Right atrium auricular region (tissue), 2 donors: ENCODE measurements around the gene FOXO3. TPM values are rescaled to one million over a fixed set of nuclear protein-coding genes. Genes with fewer than 3 reads are reported as not detected.

Experiments
- DNase-seq: peaks from one replicate; pipeline ENCODE4 v3.0.0-alpha.2; 2019; ENCODE audit warnings: low spot score
- H3K27ac ChIP-seq, 2 donors: fragments of 200-600 bp; sonication (generic); 1 replicate in 1 of 2; 2 replicates in 1 of 2; pipeline ENCODE4 v1.5.1; 2016 to 2019
- H3K27me3 ChIP-seq, 2 donors: fragments of 200-600 bp; sonication (generic); one replicate each; pipeline versions ENCODE4 v1.5.1 to v1.6.0; 2017 to 2019
- H3K36me3 ChIP-seq: fragments of 200-600 bp; sonication (generic); one replicate; pipeline ENCODE4 v1.5.1; 2016
- H3K4me1 ChIP-seq, 2 donors: fragments of 200-600 bp; sonication (generic); one replicate each; pipeline versions ENCODE4 v1.5.1 to v1.6.0; 2017 to 2019
- H3K4me3 ChIP-seq, 2 donors: fragments of 200-600 bp; sonication (generic); 1 replicate in 1 of 2; 2 replicates in 1 of 2; pipeline ENCODE4 v1.5.1; 2017 to 2019; ENCODE audit warnings: mild to moderate bottlenecking in 1 of 2, moderate library complexity in 1 of 2
- H3K9me3 ChIP-seq, 2 donors: fragments of 200-600 bp; sonication (generic); one replicate each; pipeline ENCODE4 v1.5.1; 2019
- total RNA-seq, 2 donors: library from RNA; depleted of rRNA; stranded (reverse); fragments of >200 nt; gene quantifications; one replicate each; pipeline ENCODE4 v1.1.0, GENCODE V29; 2016
- TF ChIP-seq, protein P1 (sequence below), 2 donors: fragments of 200-600 bp; sonication (generic); IDR thresholded peaks; one replicate each; pipeline ENCODE4 v1.5.1; 2019; ENCODE audit warnings: antibody characterized with exemption in 2 of 2

The FOXO3 gene
- total RNA-seq, 2 donors from 2014 or later, result 54.5 to 60.9 TPM

DNA sequence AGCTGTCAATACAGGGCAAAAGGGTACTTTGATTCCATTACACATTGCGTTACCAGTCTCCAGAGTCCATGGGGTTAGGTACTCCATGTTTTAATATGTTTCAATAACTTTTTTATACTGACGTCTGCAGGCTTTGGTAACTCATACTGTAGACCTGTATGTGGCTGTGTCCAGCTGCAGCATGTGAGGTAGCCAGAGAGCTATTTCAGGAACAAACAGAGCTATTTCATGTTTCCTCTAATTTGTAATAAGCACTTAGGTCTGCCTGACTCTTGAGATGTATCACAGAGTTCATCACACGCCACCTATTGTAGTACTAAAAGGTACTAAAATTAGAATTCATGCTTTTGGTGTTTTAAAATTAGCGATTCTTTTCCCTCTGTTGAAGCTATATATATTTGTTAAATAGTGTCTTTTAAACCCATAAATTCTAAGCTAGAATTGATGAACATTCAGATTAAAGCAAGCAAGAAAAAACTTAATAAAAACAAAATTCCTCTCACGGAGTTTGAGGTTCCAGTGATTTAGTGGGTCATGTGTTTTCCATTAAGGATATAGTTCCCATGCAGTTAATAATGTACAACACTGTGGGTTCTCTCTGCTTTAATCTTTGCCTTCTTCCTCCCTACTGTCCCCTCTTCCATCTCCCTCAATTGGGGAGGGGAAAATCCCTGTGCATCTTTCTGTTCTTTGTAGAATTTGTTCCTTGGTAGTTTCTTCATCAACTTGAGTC, 37.0 kb downstream of the FOXO3 start:
- Histone ChIP-seq H3K4me1 (peaks cover 0 to 77% of the 10 kb centered on the region in 2 donors), H3K27ac (peak overlapping the region; percentile 47 to 57), H3K4me3 (no peak overlapping the region), H3K36me3 (no peaks in the 10 kb centered on the region), H3K9me3 (no peaks in the 10 kb centered on the region), H3K27me3 (no peaks in the 10 kb centered on the region)
- TF ChIP-seq, protein P1, sequence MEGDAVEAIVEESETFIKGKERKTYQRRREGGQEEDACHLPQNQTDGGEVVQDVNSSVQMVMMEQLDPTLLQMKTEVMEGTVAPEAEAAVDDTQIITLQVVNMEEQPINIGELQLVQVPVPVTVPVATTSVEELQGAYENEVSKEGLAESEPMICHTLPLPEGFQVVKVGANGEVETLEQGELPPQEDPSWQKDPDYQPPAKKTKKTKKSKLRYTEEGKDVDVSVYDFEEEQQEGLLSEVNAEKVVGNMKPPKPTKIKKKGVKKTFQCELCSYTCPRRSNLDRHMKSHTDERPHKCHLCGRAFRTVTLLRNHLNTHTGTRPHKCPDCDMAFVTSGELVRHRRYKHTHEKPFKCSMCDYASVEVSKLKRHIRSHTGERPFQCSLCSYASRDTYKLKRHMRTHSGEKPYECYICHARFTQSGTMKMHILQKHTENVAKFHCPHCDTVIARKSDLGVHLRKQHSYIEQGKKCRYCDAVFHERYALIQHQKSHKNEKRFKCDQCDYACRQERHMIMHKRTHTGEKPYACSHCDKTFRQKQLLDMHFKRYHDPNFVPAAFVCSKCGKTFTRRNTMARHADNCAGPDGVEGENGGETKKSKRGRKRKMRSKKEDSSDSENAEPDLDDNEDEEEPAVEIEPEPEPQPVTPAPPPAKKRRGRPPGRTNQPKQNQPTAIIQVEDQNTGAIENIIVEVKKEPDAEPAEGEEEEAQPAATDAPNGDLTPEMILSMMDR (IDR thresholded peaks at IDR 0.05), result no peak
- DNase-seq, result no peak

DNA sequence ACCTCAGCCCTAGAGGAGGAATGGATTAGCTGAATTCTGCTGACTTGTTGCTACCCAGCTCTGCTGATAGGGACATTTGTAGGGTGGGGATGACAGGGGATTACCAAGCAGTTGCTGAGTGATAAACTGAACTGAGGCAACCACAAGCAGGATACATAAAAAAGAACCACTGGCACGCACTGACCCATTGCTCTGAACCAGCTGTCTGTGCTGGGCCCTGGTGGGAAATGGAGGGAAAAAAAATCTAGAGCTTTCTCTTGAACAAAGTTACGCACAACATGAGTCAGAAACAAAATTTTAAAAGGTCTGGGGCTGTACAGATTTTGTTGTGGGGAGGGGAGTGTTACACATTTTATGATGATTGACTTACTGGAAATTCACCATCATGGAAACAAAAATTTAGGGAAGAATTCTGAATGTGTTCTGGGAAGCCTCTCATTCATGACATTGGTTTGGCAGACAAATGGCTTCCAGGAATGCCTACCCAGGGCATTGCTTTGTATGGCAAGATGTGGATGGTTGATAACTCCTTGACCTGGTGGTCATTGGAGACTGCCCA, 37.7 kb downstream of the FOXO3 start:
- Histone ChIP-seq H3K9me3 (no peaks in the 10 kb centered on the region), H3K27ac (peak overlapping the region; percentile 47 to 57), H3K27me3 (no peaks in the 10 kb centered on the region), H3K36me3 (no peaks in the 10 kb centered on the region), H3K4me1 (peaks cover 0 to 71% of the 10 kb centered on the region in 2 donors), H3K4me3 (no peak overlapping the region)
- no peak for DNase-seq
- TF ChIP-seq, protein P1 (IDR thresholded peaks at IDR 0.05), result no peak

DNA sequence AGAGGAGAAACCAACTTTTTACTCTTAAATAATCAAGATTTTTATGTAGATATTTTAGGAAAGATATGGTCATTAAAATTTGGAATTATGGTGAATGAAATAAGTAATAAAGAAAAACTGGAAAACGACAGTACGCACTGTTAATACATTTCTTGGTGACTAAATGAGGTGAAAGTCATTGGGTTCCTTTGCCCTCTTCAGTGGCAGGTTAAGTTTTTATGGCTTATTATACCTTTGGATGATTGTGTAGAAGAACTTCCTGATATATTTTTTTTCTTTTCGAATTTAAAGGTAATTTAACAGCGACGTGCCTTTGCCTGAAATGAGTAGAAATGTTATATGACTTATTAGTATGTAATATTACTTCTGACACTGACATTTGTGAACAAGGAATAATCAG, 43.4 kb downstream of the FOXO3 start:
- no peak overlapping the region for H3K4me3 ChIP-seq
- no peaks in the 10 kb centered on the region for H3K27me3 ChIP-seq
- H3K27ac ChIP-seq, result peak overlapping the region in 1 of 2 donors; percentile 11
- no peaks in the 10 kb centered on the region for H3K9me3 ChIP-seq
- no peak for DNase-seq
- peaks cover 0 to 71% of the 10 kb centered on the region in 2 donors for H3K4me1 ChIP-seq
- H3K36me3 ChIP-seq, result no peaks in the 10 kb centered on the region
- TF ChIP-seq, protein P1 (IDR thresholded peaks at IDR 0.05), result no peak

DNA sequence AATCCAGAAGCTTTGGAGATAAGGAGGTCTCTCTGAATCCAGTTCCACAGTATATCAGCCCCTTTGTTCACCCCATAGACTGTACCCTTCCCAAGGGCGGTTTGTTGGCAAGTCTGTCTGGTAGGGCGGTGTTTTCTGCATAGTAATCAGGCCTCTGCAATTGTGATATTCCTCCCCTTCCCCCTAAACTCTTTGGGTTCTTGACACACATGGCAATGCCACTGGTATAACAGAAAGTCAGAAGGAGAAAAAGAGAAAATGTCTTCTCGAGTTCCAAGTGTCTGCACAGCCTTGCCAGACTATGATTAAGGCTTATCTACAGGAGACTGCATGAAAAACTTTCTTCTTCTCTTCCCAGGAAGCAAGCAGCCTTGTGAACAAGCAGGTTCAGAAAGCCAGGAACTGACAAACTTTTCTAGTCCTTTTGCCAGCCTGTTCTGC, 45.6 kb downstream of the FOXO3 start:
- H3K27ac ChIP-seq, result peak overlapping the region; percentile 2 to 33
- DNase-seq, result no peak
- H3K27me3 ChIP-seq, result no peaks in the 10 kb centered on the region
- TF ChIP-seq, protein P1 (IDR thresholded peaks at IDR 0.05), result no peak
- H3K36me3 ChIP-seq, result no peaks in the 10 kb centered on the region
- H3K4me1 ChIP-seq, result peaks cover 0 to 89% of the 10 kb centered on the region in 2 donors
- H3K9me3 ChIP-seq, result no peaks in the 10 kb centered on the region
- H3K4me3 ChIP-seq, result no peak overlapping the region

DNA sequence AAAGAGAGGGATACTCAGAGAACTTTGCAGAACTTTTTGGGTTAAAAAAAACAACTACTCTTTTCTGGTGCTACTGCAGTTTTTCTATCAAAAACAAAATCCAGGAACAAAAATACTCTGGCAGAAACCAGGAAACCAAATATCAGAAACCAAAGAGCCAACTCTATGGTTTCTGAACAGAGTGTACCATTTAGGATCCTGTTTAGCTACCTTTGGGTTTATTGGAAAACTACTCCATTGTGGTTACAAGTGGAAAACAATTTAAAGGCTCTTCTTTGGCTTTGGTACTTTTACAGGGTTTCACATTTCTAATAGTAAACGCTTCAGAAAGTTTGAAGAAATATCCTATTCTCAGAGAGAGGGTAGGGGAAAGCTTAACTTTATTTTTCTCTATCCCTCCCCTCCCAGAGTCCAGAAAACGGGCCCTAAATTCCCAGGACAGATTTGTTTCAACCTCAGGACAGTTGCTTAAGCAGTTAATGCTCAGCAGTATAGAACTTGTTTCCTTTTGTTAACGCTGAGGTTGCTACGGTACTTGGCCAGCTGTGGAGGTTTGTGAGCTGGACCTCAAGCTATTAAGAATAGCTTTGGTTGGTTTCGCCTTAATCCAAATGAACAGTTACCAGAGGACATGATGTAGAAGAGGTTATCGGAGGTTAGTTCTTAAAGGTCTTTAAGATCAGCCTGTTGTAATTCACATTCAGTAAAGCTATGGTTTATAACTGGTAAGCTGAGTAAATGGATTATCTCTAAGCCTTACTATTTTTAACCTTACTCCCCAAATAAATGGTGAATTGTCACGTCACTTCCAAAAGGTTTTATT, 47.9 kb downstream of the FOXO3 start:
- H3K4me3 ChIP-seq, result no peak overlapping the region
- peaks cover 0 to 81% of the 10 kb centered on the region in 2 donors for H3K4me1 ChIP-seq
- H3K27me3 ChIP-seq, result no peaks in the 10 kb centered on the region
- DNase-seq, result no peak
- peak overlapping the region; percentile 49 to 66 for H3K27ac ChIP-seq
- TF ChIP-seq, protein P1 (IDR thresholded peaks at IDR 0.05), result no peak
- H3K36me3 ChIP-seq, result no peaks in the 10 kb centered on the region
- H3K9me3 ChIP-seq, result peaks cover 0 to 10% of the 10 kb centered on the region in 2 donors
